G401.6 (cell line): Measurements from ENCODE around the gene BCL2L1.

Experiments
- FAIRE-seq: peaks from 2 replicates; lab custom pipeline; 2012; peaks lifted over from hg19 to GRCh38; lab: Jason Lieb, UNC

BCL2L1 gene

DNA sequence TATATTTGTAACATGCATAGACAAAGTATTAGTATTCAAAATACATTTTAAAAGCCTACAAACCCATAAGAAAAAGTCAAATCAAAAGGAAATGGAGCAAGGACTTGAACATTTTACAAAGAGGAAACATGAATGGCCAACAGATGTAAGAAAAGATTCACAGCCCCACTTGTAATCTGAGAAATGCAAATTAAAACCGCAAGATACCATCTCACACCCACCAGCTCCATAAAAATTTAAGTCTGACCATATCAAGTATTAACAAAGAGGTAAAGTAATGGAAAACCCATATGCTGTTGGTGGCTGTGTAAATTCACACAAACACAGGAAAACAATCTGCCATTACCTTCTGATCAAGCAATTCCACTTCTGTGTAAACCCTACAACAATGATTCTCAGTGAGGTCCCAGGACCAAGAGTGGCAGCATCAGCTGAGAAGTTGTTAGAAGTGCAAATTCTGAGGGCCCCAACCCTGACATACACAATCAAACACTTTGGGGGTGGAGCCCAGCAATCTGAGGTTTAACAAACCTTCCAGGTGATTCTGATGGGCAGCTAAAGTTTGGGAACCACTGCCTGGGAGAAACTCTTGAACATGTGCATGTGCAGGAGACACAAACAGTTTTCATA lies 30.9 kb downstream of the BCL2L1 start:
- FAIRE-seq = no peak

DNA sequence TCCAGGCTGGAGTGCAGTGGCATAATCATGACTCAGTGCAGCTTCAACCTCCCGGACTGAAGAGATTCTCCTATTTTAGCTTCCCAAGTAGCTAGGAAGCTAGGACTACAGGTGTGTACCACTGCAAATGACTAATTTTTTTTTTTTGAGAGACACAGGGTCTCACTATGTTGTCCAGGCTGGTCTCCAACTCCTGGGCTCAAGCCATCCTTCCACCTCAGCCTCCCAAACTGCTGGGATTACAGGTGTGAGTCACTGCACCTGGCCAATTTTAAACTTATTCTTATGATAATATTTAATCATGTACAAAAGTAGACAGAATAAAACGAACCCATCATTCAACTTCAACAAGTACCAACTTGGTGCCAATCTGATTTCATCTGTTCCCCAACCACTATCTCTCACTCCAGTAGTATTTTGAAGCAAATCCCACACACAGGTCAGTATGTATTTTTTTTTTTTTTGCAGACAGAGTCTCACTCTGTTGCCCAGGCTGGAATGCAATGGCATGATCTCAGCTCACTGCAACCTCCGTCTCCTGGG lies 32.5 kb downstream of the BCL2L1 start:
- FAIRE-seq = no peak

DNA sequence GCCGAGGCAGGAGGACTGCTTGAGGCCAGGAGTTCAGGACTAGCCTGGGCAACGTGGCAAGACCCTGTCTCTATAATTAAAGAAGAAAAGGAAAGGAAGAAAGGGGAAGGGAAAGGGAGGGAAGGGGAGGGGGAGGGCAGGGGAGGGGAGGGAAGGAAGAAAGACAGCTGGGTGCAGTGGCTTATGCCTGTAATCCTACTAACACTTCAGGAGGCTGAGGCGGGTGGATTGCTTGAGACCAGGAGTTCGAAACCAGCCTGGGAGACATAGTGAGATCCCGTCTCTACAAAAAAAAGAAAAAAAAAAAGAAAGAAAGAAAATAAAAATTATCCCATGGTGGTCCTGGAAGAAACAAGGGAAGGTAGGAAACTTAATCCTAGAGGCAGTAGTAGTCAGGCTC lies 33.5 kb downstream of the BCL2L1 start:
- no peak for FAIRE-seq

DNA sequence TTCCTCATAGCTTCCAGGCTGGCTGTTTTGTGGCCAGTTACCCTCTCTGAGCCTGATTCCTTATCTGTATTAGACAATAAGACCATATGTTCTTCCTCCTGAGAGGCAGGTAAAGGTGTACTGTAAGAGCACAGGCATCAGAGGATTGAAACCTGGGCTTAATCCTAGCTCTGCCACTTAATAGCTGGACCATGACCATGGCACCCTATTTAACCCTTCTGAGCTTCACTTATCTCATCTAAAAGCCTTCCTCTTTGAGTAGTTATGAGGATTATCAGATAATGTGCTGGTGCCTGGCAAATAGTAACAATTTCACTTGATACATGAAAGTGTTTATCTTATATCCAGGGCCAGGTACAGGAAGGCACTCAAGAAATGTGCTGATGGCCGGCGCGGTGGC lies 34.9 kb downstream of the BCL2L1 start:
- FAIRE-seq = no peak

DNA sequence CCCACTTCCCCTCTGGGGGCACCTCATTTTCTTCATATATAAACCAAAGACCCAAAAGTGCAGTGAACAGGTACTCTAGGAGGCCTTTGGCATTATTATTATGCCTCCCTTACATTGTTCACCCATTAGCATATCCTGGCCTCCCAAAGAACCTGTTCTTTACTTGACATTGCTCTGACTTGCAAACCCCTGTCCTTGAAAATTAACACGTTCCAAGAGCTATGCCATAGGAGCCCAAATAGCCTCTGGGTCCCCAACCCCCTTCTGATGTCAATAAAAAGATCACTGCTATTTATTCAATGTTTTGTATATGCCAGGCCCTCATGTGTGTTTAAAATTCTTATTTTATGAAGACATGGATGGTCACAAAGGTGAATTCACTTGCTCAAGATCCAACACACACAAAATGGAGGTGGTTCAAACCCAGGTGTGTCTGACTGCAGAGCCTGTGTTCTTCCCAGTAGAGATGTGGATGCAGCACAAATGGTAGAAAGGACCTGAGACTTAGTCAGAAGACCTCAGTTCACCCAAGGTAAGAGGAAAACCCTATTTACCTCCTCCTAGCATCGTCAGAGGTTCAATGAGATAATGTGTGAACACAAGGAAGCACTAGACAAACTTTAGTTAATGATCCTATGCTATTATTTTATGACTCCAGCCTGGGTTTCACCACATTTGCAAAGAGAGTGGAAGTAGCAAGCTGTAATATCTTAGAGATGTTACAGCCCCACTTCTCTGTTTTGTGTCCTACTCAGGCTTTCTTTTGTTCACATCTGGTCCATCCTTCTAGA lies 36.6 kb downstream of the BCL2L1 start:
- FAIRE-seq = no peak

DNA sequence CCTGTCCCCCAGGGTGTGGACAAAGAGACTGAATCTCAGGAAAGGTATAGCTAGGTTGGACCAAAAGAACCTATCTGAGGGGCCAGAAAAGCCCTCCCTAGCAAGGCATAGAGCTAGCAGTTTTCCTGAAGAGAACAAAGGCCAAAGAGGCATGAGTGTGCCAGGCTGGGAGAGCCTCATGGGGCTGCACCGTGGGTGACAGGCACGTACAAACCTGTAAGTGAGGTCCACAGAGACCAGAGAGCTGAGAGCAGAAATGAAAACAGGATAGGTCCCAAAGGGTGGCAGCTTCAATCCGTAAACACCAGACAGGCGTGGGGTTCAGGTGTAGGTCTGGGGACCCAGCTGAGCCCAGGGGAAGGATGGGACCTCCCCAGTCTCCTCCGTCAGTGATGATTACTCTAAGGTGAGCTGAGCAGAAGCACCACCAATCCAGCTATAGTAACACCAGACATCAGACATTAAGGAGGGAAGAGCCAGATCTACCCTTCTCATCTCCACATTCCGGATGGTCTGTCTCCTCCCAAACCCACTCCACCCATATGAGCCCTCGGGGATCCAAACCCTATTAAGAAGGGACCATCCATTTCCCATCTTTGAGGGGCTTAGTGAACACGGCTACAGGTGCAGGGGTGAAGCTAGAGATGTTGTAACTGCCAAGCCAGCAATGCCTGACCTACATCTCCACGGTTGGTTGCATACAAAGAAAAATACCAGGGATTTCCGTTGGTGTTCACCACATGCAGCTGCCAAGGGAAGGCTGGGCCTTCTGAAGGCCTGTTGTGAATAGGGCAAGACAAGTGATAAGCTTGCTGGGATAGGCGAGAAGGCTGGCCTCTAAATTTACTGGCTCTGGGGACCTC lies 38.3 kb downstream of the BCL2L1 start:
- no peak for FAIRE-seq

DNA sequence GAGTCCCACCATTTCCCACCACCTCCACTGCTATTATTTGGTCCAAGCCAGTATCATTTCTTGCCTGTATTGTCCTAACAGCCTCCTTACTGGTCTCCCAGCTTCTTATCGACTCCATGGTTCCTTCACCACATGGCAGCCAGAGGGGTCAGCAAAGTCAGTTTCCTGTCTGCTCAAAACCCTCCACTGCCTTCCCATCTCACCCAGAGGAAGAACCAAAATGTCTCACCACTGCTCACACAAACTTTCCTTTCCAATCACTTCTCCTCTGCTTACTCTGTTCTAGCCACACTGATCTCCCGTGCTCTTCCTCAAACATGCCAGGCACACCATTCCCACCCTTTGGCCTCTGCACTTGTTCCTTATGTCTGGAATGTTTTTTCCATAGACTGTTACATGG lies 39.7 kb downstream of the BCL2L1 start:
- FAIRE-seq = no peak

DNA sequence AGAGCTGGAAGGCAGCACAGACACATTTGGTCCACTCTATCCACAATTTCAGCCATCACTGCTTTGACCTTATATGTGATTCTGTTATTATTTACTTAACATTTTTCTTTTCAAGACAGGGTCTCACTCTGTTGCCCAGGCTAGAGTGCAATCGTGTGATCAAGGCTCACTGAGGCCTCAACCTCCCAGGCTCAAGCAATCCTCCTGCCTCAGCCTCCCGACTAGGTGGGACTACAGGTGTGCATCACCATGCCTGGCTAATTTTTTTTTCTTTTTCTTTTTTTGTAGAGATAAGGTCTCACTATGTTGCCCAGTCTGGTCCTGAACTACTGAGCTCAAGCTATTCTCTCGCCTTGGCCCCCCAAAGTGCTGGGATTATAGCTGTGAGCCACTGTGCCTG lies 40.3 kb downstream of the BCL2L1 start:
- no peak for FAIRE-seq

DNA sequence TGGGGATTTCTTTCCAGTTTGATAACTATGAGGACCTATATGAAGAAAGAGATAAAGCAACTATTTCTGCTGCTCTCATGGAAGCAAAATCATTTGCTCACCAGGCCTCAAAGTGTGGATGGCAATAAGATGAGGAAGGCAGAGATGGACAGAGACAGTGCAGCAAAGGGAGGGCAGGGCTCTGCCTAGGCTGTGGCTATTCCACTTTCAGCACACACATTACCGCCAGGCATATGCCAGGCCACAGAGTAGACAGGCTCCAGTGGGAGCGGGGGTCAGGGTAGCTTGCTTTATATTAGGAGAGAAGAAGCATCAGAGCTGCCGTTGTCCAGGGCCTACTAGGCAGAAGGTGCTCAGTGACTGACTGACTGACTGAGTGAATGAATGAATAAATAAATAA lies 40.9 kb downstream of the BCL2L1 start:
- FAIRE-seq = no peak

DNA sequence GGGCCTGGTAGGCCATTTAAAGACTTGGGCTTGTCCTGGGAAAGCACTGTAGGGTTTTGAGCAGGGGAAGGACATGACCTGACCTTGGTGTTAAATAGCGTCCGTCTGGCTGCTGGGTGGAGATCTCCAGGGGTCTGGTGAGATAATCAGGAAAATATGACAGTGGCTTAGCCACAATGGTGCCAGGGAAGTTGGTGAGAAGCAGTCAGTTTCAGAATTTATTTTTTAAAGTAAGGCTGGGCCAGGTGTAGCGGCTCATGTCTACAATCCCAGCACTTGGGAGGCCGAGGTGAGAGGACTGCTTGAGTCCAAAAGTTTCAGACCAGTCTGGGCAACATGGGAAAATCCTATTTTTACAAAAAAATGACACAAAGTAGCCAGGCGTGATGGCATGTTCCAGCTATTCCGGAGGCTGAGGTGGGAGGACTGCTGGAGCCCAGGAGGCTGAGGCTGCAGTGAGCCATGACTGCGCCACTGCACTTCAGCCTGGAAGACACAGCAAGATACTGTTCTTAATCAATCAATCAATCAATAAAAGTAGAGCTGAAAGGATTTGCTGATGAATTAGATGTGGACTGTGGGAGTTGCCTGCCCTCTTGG lies 41.4 kb downstream of the BCL2L1 start:
- no peak for FAIRE-seq

DNA sequence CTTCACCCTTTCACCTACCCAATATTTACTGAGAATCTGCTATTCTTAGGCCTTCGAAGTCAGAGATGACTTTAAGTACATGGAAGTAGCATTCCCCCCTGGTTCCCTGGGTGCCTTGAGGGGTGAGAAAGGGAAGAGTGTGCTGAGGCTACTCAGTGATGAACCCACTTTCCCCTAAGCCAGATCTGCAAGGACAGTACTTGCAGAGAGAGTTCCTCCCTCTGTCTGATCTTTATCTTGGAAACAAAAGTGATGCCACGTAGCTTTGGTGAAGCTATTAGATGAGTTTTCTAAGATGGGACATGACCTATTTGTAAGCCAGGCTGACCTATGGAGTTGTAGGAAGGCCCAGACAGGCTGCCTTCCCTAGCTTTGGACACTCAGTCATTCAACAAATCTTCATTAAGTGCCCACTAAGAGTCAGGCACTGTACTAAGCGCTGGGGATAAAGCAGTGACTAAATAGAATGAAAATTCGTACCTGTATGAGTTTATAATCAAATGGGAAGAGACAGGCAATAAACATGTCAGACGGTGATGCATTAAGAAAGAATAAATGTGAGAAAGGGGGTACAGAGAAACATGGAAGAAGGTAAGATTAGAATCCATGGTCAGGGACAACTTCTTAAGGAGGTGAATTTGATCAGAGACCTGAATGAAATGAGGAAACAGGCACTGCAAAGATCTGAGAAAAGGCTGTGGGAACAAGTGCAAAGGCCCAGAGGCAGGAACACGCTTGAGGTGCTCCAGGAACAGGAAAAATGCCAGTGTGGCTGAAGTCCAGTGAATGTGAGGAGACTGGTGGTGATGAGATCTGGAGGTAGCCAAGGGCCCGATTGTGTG lies 42.2 kb downstream of the BCL2L1 start:
- no peak for FAIRE-seq

DNA sequence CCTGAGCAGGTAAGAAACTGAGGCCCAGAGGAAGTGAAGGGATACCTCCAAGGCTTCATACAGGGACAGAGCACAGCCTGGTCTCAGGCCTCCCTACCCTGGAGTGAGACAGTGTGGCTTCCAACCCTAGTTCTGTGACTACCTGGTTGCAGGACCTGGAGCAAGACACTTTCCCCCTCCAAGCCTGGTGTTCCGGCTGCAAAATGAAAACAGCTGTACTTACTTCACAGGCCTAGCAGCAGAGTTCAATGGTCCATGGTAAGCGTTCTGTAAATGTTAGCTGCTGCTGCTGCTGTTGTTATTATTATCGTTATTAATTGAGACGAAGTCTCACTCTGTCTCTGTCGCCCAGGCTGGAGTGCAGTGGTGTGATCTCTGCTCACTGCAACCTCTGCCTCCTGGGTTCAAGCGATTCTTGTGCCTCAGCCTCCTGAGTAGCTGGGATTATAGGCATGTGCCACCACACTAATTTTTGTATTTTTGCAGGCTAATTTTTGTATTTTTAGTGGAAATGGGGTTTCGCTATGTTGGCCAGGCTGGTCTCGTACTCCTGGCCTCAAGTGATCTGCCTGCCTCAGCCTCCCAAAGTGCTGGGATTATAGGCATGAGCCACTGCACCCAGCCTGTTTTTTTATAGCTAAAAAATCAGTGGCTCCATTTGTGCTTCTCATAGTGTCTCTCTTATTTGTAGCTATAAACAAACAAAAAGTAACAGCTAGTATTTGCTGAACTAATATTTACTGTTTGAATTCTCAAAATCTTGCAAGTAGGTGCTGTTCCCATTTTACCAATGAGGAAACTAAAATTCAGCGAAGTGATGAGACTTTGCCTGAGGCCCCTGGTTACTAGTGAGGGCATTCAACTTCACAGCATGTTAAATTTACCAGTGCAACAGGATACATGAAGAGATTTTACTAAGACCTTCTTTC lies 43.0 kb downstream of the BCL2L1 start:
- FAIRE-seq = no peak

DNA sequence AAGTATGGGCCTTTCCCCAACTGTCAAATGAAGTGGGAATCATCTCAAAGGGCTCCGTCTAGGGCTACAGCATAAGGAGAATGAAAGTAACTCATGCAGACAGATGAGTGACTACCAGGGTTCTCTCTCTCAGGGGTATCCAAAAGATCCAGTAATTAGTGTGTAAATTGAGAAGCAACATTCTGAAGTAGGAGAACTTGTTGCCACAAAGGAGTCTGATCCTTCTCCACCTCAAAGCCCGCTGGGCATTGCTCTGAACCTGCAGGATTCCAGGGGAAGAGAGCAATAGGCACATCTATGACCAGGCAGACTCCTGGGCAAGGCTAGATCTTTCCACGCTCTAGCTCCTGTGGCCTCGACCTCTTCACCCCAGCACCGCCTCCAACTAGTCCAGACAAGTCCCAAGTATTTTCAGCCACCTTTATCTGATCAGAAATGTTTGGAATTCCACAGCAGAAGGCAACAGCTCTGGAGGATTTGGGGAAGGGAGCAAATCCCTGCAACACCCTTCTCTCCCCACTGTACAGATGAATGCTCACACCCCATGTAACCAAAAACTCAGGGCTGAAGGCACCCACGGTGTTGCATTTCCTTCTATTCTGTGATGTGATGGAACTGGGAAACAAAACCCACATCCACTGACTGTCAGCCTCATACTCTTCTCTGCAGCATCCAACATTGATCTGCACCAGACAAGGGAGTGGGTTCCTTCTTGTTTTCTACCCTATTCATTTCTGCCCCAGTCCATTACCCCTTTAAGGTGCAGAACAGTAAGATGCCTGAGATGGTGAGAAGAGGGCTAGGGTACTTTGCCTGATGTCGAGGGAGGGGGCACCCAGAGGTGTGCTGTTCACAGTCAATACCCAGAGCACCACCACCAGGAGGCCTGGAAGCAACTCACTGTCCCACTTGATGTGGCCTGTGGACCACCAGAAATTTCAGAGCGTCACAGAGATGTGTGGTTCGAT lies 44.0 kb downstream of the BCL2L1 start:
- FAIRE-seq = no peak

DNA sequence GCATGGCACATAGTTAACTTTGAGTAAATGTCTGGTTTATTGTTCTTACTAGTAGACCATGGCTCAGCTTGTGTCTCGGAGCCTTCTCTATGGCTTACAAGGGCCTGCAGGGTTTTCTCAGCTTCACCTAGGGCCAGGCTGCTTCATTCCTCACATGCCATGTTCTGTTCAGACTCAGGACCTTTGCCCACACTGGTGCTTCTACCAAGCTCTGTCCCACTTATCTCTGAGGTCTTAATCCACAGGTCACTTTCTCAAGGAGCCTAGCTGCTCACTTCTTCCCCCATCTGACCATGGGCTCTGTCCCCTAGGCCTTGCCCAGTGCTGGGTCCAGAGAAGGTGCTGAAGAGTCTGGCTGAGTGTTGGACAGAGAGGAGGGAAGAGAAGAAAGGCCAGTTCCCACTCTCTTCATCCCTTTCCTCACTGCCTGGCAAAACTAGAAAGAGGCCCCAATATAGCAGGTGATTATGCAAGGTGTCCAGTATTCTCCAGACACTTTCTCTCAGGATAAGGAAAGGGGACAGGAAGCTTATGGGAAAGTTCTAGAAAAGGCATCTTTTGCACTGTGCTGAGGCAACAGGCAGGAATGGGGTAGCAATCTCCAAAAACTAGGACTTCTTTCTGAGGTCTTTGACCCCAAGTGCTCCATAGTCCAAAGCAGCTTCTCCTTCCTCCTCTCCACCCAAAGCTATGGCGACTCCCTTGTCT lies 45.0 kb downstream of the BCL2L1 start:
- FAIRE-seq = no peak

DNA sequence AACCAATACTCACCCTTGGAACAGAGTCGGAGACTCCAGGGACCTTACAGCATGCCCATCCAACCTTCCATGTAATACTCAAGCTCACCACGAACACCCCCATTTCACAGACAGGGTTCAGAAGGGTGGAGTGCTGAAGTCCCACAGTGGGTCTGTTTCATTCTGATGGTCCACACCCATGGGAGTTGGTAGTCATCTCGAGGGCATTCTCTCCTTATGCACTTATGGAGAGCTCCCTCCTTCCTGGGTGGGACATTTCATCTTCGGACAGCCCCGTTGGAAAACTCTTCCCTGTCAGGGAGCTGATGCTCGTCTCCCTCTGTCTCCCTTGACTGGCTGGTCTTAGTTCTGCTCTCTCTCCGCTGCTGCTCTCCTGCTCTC lies 46.1 kb downstream of the BCL2L1 start:
- FAIRE-seq = no peak

DNA sequence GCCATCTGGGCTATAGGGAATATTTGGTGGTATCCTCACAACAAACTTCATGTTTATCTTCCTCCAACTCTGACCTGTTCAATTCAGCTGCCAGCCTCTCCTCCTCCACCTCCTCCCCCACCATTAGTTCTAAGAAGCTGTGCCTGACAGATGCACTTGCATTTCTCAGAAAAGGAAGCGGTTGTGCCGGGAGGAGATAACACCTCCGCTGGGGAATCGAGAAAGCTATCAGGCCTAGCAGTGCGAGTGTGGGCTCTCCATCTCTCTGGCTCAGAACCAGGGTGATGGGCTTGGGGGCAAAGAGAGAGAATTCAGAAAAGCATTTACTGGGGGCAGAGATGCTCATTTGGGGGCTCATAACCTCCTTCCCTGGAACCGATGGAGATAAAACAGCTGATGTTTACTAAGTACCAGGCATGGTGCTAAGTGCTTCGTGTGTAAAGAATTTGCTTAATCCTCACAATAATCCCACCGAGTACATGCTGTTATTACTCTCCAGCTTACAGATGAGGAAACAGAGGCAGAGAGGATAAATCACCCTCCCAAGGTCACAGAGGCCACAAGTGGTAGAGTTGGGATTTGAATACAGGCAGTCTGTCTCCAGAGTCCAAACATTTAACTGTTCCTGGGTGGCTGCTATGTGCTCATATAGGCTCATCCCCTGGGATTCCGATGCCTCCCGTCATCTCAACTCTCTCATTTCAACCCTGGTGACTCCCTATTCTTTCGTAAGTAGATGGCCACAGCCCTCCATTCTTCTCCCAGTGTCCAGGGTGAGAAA lies 46.6 kb downstream of the BCL2L1 start:
- FAIRE-seq = no peak

DNA sequence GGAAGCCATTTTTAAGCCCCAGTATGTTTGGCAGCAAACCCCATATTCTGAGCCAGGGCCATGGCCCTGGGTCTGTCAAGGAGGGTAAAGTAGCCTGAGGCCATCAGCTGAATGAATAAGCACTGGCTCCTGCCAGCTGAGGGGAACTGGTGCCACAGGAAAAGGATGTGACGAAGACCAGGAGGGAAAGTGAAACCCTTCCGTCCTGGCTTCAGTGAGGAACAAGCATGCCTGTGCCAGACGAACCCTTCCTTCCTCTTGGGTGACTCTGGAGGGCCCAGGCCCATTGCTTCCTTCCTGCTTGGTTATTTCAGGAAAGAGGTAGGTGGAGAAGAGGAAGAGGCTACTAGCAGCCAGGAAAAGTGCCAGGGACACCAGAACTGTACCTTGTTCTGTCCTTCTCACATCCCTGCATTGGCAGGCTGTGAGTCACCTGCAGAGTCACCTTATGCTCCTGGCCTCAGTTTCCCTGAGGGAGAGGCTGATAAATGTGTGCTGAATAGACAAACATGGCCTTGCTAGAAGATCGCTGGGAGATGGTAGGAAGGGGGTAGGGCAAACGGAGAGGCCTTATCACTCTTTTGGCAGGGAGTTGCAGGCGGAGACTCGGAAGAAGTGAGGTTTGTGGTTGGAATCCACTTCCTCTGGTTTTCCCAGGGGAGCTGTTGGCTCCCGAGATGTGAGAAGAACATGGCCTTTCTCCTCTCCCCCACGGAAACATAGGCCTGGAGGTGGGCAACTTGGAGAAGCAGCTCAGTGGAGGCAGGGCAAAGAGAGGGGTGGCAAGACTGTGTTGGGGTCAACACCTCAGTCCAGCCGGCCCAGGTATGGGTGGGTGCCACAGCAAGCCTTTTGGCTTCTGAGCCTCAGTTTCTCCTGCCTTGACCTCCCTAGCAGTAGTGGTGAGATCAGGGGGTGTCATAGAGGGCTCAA lies 47.5 kb downstream of the BCL2L1 start:
- no peak for FAIRE-seq
